NCI-H526 (cell line): ENCODE data around the gene HAP1.
A peak's percentile ranks its signal among the peaks of the same experiment; 100 is the strongest.
"Not testable (repeated sequence)": the region's sequence is repeated elsewhere in the genome, so short reads cannot be mapped to it uniquely, and the experiment has no call there.

Source experiments
- DNase-seq, 2 experiments: peaks; one replicate each; lab custom pipeline; 2025; lab: John Stamatoyannopoulos, UW

Gene HAP1

GRCh38 chr17:41689497-41690299 is 44.7 kb downstream of the HAP1 start:
- DNase-seq: peak; percentile 54 to 72

GRCh38 chr17:41688641-41689496 is 45.6 kb downstream of the HAP1 start, which contains the start of gene EIF1:
TSS of gene EIF1 (plus strand) at chr17:41688885. CDS start at chr17:41689039, 154 bp downstream.
- DNase-seq: peak; percentile 99 to 100

GRCh38 chr17:41687828-41688640 is 46.4 kb downstream of the HAP1 start:
- DNase-seq: peak; percentile 45 to 57

DNA sequence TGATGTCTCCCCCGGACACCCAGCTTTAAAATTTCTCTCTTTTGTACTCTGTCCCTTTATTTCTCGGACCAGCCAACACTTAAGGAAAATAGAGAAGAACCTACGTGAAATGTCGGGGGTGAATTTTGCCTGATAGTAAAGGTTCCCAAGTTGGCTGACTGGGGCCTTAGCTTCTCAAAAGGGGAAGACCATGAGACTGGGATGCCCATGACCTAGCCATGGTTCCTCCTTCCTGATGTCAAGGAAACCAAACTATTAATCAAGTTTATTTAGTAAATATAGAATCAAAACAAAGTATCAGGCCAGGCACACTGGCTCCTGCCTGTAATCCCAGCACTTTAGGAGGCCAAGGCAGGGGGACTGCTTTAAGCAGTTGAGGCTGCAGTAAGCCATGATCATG is 48.2 kb downstream of the HAP1 start:
- DNase-seq: no peak

DNA sequence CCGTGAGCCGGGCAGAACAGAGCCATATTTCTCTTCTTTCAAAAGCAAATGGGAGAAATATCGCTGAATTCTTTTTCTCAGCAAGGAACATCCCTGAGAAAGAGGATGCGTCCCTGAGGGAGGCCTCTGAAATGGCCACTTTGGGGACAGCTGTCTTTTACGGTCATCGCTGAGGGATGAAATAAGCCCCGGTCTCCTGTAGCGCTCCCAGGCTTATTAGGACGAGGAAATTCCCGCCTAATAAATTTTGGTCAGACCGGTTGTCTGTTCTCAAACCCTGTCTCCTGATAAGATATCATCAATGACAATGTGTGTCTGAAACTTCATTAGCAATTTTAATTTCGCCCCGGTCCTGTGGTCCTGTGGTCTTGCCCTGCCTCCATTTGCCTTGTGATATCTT is 48.7 kb downstream of the HAP1 start:
- not testable (repeated sequence) for DNase-seq

- DNase-seq: peak in 1 of 2 experiments; percentile 63
Measured at GRCh38 chr17:41684035-41684434, 50.4 kb downstream of the HAP1 start.

DNA sequence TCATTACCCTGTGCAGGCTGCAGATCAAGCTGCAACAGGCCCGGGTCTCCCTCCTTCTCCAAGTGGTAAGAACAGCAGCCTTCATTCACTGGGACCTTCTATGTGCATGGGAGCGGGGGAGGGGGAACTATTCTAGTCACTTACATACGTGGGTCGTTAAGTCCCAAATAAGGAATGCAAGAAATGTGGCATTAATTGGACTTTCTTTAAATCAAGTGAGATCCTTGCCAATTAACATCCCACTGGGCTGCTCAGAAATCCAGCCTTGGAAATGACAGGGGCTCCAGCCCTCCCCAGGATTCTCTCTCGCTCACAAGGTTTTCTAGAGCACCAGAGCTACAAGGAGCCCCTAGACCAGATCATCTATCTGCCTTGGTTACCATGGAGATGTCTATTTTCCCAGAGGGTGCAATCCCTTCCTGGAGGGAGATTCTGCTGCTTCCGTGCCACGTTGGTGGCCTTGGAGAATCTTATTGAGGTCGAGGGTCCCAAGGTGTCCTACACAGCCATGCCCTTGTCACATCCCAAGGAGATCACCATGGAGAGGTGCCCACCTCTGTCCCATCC is 50.9 kb downstream of the HAP1 start:
- no peak for DNase-seq

GRCh38 chr17:41682631-41683030 is 51.8 kb downstream of the HAP1 start:
- no peak for DNase-seq

DNA sequence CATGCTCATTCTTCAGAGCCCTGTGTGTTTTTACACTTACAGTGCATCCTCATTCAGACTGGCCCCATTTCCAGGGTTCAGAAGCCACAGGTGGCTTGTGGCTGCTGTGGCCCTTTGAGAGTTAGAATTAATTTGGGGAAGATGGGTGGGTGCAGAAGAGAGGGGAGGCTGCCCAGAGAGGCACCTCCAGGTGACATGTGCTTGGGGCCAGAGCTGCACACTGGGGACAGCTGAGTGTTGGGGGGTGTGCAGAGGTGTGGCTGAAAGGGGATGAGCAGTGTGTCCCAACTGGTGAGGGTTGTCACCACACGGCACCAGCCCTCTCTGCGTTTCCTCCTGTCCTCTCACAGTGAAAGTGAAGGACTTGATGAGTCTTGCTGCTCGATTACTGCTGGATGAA is 52.7 kb downstream of the HAP1 start:
- DNase-seq: no peak

GRCh38 chr17:41680426-41681040 is 53.9 kb downstream of the HAP1 start:
- DNase-seq: no peak

GRCh38 chr17:41679740-41680425 is 54.6 kb downstream of the HAP1 start:
- no peak for DNase-seq

DNA sequence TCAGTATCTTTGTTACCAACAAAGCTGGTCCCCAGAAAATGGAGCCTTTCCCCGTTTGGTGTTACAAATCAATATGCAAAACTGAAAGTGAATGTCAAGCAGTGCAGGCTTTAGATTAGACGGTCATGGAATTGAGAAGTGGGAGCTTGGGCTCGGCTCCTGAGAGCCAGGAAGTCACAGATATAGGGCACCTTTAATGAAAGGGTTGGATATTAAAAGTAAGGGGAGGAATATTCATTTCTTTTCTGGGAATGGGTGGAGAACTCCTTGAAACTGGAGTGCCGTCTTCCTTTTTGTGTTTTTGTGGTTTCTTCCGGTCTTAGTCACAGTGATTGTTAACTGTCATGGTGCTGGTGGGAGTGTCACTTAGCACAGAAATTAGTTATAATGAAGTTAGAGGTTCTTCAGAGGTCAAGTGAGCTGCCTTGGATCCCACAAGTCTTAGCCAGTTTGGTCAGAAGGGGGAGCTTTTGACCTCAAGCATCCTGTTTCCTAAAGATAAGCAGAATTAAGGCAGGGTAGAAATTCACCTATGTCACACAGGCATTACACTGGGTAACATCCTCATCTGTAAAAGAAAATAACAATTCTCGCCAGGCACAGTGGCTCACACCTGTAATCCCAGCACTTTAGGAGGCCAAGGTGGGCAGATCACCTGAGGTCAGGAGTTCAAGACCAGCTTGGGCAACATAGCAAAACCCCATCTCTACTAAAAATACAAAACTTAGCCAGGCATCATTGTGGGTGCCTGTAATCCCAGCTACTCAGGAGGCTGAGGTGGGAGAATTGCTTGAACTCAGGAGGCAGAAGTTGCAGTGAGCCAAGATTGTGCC is 55.3 kb downstream of the HAP1 start:
- DNase-seq: no peak

GRCh38 chr17:41678411-41678906 is 56.0 kb downstream of the HAP1 start:
- no peak for DNase-seq

- DNase-seq: no peak
Measured at GRCh38 chr17:41676058-41676419, 58.4 kb downstream of the HAP1 start.

DNA sequence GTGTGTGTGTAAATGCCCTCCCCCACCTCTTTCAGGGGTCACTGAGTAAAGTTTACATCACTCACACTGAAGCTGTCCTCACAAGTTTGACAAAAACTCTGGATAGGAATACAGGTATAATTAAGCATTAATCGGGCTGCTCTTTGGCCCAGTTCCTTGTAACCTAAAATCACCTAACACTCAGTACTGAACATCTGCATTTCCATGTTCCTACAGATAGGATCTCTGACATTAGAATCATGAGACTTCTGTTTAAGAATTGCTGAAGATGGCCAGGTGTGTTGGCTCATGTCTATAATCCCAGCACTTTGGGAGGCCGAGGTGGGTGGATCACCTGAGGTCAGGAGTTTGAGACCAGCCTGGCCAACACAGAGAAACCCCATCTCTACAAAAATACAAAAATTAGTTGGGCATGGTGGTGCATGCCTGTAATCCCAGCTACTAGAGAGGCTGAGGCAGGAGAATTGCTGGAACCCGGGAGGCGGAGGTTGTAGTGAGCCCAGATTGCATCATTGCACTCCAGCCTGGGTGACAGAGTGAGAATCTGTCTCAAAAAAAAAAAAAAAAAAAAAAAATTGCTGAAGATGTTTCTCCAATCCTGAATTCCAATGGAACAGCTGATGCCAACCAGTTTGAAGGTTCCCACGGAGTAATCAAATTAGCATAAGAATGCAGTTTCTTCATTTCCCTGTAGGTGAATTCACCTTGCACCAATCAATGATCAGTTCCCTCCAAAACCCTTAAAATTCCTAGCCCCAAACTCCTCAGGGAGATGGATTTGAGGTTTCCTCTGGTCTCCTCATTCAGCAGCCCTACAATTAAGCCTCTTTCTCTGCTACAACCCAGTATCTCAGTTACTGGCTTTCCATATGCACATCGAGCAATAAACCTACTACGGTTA is 59.0 kb downstream of the HAP1 start:
- DNase-seq: not testable (repeated sequence)
